Mucosa of stomach (tissue), 1 donor: Measurements from ENCODE around the gene HRC.
"Not testable (repeated sequence)": the region's sequence is repeated elsewhere in the genome, so short reads cannot be mapped to it uniquely, and the experiment has no call there.

Experiments
- H3K27me3 ChIP-seq: one replicate; pipeline ENCODE4 v1.7.0; 2013; ENCODE audit warnings: mild to moderate bottlenecking, low read length; ENCODE audit not compliant: control insufficient read depth, insufficient read depth
- H3K36me3 ChIP-seq: one replicate; pipeline ENCODE4 v1.7.0; 2013; ENCODE audit warnings: low read length; ENCODE audit not compliant: control insufficient read depth, insufficient read depth
- H3K4me1 ChIP-seq: one replicate; pipeline ENCODE4 v1.7.0; 2013; ENCODE audit warnings: mild to moderate bottlenecking, low read length; ENCODE audit not compliant: control insufficient read depth, insufficient read depth
- H3K4me3 ChIP-seq: one replicate; pipeline ENCODE4 v1.7.0; 2013; ENCODE audit warnings: low read length
- H3K9ac ChIP-seq: one replicate; pipeline ENCODE4 v1.7.0; 2013; ENCODE audit warnings: mild to moderate bottlenecking, low read length, moderate library complexity
- H3K9me3 ChIP-seq: one replicate; pipeline ENCODE4 v1.7.0; 2013; ENCODE audit warnings: mild to moderate bottlenecking, low read length, moderate library complexity; ENCODE audit not compliant: control insufficient read depth
- donor health status: Pancreatic carcinoma.

Gene HRC

GRCh38 chr19:49127674-49128544 is 27.3 kb downstream of the HRC start:
- H3K27me3 ChIP-seq, result no peaks in the 10 kb centered on the region
- no peak overlapping the region for H3K9ac ChIP-seq
- no peak overlapping the region for H3K4me3 ChIP-seq

GRCh38 chr19:49127225-49127624 is 28.0 kb downstream of the HRC start:
- not testable (repeated sequence) for H3K9ac ChIP-seq, H3K9me3 ChIP-seq, H3K27me3 ChIP-seq, H3K36me3 ChIP-seq, H3K4me3 ChIP-seq
- H3K4me1 ChIP-seq, result peaks cover 25% of the 10 kb centered on the region

More at GRCh38 chr19:49127674-49128544, 27.3 kb downstream of the HRC start:
- Histone ChIP-seq H3K9me3 (no peaks in the 10 kb centered on the region), H3K4me1 (peaks cover 25% of the 10 kb centered on the region), H3K36me3 (no peaks in the 10 kb centered on the region)

GRCh38 chr19:49126575-49126974 is 28.6 kb downstream of the HRC start:
- Histone ChIP-seq H3K27me3 (no peaks in the 10 kb centered on the region), H3K4me1 (peaks cover 25% of the 10 kb centered on the region), H3K4me3 (no peak overlapping the region), H3K36me3 (no peaks in the 10 kb centered on the region), H3K9ac (no peak overlapping the region), H3K9me3 (no peaks in the 10 kb centered on the region)

GRCh38 chr19:49125025-49125731 is 30.0 kb downstream of the HRC start:
- peak overlapping the region; percentile 37 for H3K9ac ChIP-seq
- no peaks in the 10 kb centered on the region for H3K9me3 ChIP-seq
- no peak overlapping the region for H3K4me3 ChIP-seq
- H3K27me3 ChIP-seq, result peaks cover 7% of the 10 kb centered on the region
- no peaks in the 10 kb centered on the region for H3K36me3 ChIP-seq
- peaks cover 29% of the 10 kb centered on the region for H3K4me1 ChIP-seq

- H3K27me3 ChIP-seq, H3K9ac ChIP-seq, H3K9me3 ChIP-seq, H3K36me3 ChIP-seq, H3K4me3 ChIP-seq: not testable (repeated sequence)
- peaks cover 31% of the 10 kb centered on the region for H3K4me1 ChIP-seq
Observed at GRCh38 chr19:49123285-49123684, 31.9 kb downstream of the HRC start.

GRCh38 chr19:49121841-49122240 is 33.4 kb downstream of the HRC start:
- H3K9ac ChIP-seq, H3K27me3 ChIP-seq, H3K4me3 ChIP-seq, H3K36me3 ChIP-seq, H3K9me3 ChIP-seq: not testable (repeated sequence)
- H3K4me1 ChIP-seq, result peaks cover 32% of the 10 kb centered on the region

GRCh38 chr19:49120868-49121267 is 34.3 kb downstream of the HRC start:
- Histone ChIP-seq H3K4me1 (peaks cover 32% of the 10 kb centered on the region), H3K4me3 (no peak overlapping the region)

GRCh38 chr19:49120325-49120683 is 34.9 kb downstream of the HRC start:
- no peak overlapping the region for H3K4me3 ChIP-seq
- H3K4me1 ChIP-seq, result peaks cover 28% of the 10 kb centered on the region
- peak overlapping the region; percentile 31 for H3K9ac ChIP-seq
- H3K27me3 ChIP-seq, result peaks cover 8% of the 10 kb centered on the region
- no peaks in the 10 kb centered on the region for H3K36me3 ChIP-seq
- H3K9me3 ChIP-seq, result no peaks in the 10 kb centered on the region

More at GRCh38 chr19:49120868-49121267, 34.3 kb downstream of the HRC start:
- Histone ChIP-seq H3K27me3 (peaks cover 8% of the 10 kb centered on the region), H3K9me3 (no peaks in the 10 kb centered on the region), H3K36me3 (no peaks in the 10 kb centered on the region), H3K9ac (no peak overlapping the region)

- Histone ChIP-seq H3K4me3 (peak within 1 kb of the TSS; percentile 5), H3K36me3 (no peaks in the 10 kb centered on the region), H3K4me1 (peaks cover 26% of the 10 kb centered on the region)
Observed at GRCh38 chr19:49119411-49120324, 35.5 kb downstream of the HRC start, which contains the start of gene PPFIA3. Gene PPFIA3, plus strand, starts transcription at chr19:49119544. Its CDS starts 8,330 bp downstream, at chr19:49127874.

GRCh38 chr19:49118565-49119410 is 36.4 kb downstream of the HRC start, which contains the start of gene C19orf73:
Gene C19orf73, minus strand, starts transcription at chr19:49119143. Its CDS starts 121 bp downstream, at chr19:49119022.
- Histone ChIP-seq H3K9ac (peak within 1 kb of the TSS; percentile 82), H3K9me3 (no peaks in the 10 kb centered on the region), H3K36me3 (no peaks in the 10 kb centered on the region), H3K4me3 (peak within 1 kb of the TSS; percentile 5), H3K4me1 (peaks cover 28% of the 10 kb centered on the region), H3K27me3 (peaks cover 8% of the 10 kb centered on the region)

More at GRCh38 chr19:49119411-49120324, 35.5 kb downstream of the HRC start, which contains the start of gene PPFIA3:
- H3K27me3 ChIP-seq, result peaks cover 8% of the 10 kb centered on the region
- H3K9ac ChIP-seq, result peak within 1 kb of the TSS; percentile 82
- H3K9me3 ChIP-seq, result no peaks in the 10 kb centered on the region
